Retinal pigment epithelial cell (primary cell): ENCODE measurements around the gene GPR173.

Source experiments
- DNase-seq: peaks from one replicate; pipeline ENCODE4 v3.0.0-alpha.2; 2010; ENCODE audit warnings: low read depth
- H3K4me3 ChIP-seq: 2 replicates; pipeline ENCODE4 v1.5.1; 2011; ENCODE audit warnings: mild to moderate bottlenecking, low read length, control low read depth, moderate library complexity
- CTCF ChIP-seq: conservative IDR thresholded peaks from 2 replicates; pipeline ENCODE4 v1.5.1; 2011; ENCODE audit warnings: low read depth, low read length, control low read depth, inconsistent platforms

Gene GPR173, protein sequence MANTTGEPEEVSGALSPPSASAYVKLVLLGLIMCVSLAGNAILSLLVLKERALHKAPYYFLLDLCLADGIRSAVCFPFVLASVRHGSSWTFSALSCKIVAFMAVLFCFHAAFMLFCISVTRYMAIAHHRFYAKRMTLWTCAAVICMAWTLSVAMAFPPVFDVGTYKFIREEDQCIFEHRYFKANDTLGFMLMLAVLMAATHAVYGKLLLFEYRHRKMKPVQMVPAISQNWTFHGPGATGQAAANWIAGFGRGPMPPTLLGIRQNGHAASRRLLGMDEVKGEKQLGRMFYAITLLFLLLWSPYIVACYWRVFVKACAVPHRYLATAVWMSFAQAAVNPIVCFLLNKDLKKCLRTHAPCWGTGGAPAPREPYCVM

GRCh38 chrX:53048169-53049126 is at the start of gene GPR173:
Gene GPR173, plus strand, starts transcription at chrX:53048789. Its CDS starts 27,833 bp downstream, at chrX:53076622.
- peak; percentile 14 for DNase-seq
- TF ChIP-seq CTCF: no peak
- peak within 1 kb of the TSS; percentile 63 for H3K4me3 ChIP-seq

DNA sequence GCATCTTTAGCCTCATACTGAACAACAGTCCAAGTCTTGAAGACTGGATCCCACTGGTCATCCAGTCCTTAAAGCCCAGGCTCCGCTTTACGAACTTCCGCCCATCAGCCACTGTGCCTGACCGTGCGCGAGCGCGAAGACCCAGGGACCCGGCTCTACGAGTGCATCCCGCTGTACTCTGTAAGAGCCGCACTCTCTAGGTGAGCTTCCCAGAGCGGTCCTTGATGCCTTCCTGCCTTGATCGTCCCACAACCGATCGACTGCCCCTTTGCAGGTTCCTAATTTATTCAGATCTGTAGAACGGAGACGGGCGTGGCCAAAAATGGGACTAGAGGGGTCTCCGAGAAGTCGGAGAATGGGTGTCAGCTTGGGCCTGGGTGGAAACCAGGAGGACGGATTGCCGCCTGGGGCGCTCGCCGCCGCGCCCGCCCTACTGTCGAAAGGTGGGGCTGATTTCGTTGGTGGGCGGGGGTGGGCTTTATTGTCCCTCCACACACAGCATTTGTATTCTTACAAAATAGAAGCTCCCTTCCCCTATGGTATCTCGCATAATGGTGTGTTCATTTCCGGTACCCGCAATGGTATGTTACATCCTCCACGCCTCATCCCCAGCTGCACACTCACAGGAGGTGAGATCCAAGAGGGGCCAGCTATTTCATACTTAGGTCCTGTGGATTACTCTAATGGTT is 48.0 kb upstream of the GPR173 start:
- no peak for DNase-seq
- no peak overlapping the region for H3K4me3 ChIP-seq
- TF ChIP-seq CTCF: no peak

DNA sequence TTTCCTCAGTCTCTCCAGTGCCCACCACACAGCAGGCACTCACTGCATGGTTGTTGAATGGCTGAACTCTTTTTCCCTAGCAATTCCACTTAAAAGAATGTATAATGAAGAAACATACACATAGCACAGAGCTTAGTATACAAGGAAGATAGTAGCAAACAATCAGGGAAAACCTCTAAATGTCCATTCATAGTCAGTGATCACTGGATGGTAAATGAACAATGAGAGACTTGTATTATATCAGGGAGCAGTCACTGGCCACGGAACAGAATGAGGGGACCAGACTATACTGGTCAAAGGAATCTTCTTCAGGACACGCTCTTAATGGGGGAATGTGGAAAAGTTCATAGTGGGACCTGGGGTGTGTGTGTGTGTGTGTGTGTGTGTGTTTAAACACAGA is 46.6 kb upstream of the GPR173 start:
- DNase-seq: no peak
- no peak overlapping the region for H3K4me3 ChIP-seq
- TF ChIP-seq CTCF: no peak

DNA sequence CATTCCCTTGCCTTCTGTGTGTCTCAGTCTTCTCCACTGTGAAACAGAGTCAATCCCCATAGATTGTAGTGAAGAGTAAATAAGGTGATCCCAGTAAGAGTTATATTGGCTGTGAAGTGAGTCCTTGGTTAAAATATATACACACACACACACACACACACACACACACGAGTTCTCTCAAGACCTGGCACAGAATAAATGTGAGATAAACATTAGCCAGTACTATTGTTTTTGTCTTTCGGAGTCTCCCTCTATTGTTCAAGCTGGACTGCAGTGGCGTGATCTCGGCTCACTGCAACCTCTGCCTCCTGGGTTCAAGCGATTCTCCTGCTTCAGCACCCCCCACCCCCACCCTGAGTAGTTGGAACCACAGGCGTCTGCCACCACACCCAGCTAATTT is 45.5 kb upstream of the GPR173 start:
- no peak overlapping the region for H3K4me3 ChIP-seq
- no peak for DNase-seq
- TF ChIP-seq CTCF: no peak

- TF ChIP-seq CTCF: no peak
- H3K4me3 ChIP-seq: no peak overlapping the region
- DNase-seq: no peak
These were observed 44.6 kb upstream of the GPR173 start for GRCh38 chrX:53004038-53004437.

DNA sequence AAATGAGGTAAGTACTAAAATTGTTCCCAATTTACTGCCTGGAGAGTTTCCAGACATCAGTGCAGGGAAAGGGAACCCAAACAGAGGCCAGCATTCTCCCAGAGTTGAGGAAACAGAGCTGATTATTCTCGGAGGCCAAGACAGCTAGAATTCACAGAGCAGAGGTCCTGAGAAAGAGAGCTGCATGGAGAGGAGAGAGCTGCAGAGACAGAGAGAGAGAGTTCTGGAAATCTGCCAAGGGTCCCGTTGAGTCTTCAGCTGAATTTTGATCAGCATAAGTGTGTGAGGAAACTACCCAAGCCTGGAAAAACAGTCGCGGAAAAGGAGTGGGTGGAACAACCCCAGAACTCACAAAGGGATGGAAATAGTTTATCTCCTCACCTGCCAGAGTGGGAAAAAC is 43.8 kb upstream of the GPR173 start:
- DNase-seq: no peak
- TF ChIP-seq CTCF: no peak
- no peak overlapping the region for H3K4me3 ChIP-seq
